Activated CD8-positive, alpha-beta memory T cell treated with anti-CD3 and anti-CD28 coated beads for 4 hours (primary cell): Measurements from ENCODE around the gene C21orf58.
A peak's percentile ranks its signal among the peaks of the same experiment; 100 is the strongest.
"Not testable (repeated sequence)": the region's sequence is repeated elsewhere in the genome, so short reads cannot be mapped to it uniquely, and the experiment has no call there.

Experiments used
- DNase-seq, 2 donors: peaks; one replicate each; pipeline ENCODE4 v3.0.0-alpha.2; 2020; ENCODE audit warnings: low read depth in 2 of 2

The C21orf58 gene

GRCh38 chr21:46324390-46325072 lies 861 bp upstream of the C21orf58 start:
- DNase-seq = peak; percentile 72 to 78

GRCh38 chr21:46323227-46323709 lies 402 bp downstream of the C21orf58 start:
- no peak for DNase-seq

- DNase-seq = no peak
Measured at GRCh38 chr21:46322351-46323226, 1.1 kb downstream of the C21orf58 start.

- DNase-seq = no peak
Measured at GRCh38 chr21:46320331-46320801, 3.3 kb downstream of the C21orf58 start.

- DNase-seq = no peak
Measured at GRCh38 chr21:46319186-46319585, 4.5 kb downstream of the C21orf58 start.

- DNase-seq = no peak
Measured at GRCh38 chr21:46318464-46318845, 5.2 kb downstream of the C21orf58 start.

- no peak for DNase-seq
Measured at GRCh38 chr21:46317710-46318463, 5.8 kb downstream of the C21orf58 start.

- no peak for DNase-seq
Measured at GRCh38 chr21:46316708-46317324, 6.9 kb downstream of the C21orf58 start.

- DNase-seq = no peak
Measured at GRCh38 chr21:46314441-46315020, 9.1 kb downstream of the C21orf58 start.

GRCh38 chr21:46312949-46313348 lies 10.7 kb downstream of the C21orf58 start:
- no peak for DNase-seq

- DNase-seq = no peak
Measured at GRCh38 chr21:46311568-46311967, 12.1 kb downstream of the C21orf58 start.

GRCh38 chr21:46310260-46310659 lies 13.4 kb downstream of the C21orf58 start:
- DNase-seq = not testable (repeated sequence)

GRCh38 chr21:46308431-46308830 lies 15.2 kb downstream of the C21orf58 start:
- DNase-seq = no peak

- DNase-seq = no peak
Measured at GRCh38 chr21:46307625-46308024, 16.0 kb downstream of the C21orf58 start.

GRCh38 chr21:46304955-46305354 lies 18.7 kb downstream of the C21orf58 start:
- DNase-seq = no peak

GRCh38 chr21:46304437-46304836 lies 19.2 kb downstream of the C21orf58 start:
- DNase-seq = no peak

GRCh38 chr21:46301759-46302158 lies 21.9 kb downstream of the C21orf58 start:
- DNase-seq = no peak

- DNase-seq = no peak
Measured at GRCh38 chr21:46299167-46299566, 24.5 kb downstream of the C21orf58 start.

- no peak for DNase-seq
Measured at GRCh38 chr21:46297338-46298271, 26.1 kb downstream of the C21orf58 start.
